HG03045 (cell line): ENCODE data around the gene FXYD4.
A peak's percentile ranks its signal among the peaks of the same experiment; 100 is the strongest.

Experiments
- ATAC-seq: cut with Tn5 transposase; IDR thresholded peaks from one replicate; pipeline ENCODE4 v1.9.1; 2021; ENCODE audit warnings: mild to moderate bottlenecking, moderate library complexity; ENCODE audit not compliant: unreplicated experiment

Gene FXYD4

DNA sequence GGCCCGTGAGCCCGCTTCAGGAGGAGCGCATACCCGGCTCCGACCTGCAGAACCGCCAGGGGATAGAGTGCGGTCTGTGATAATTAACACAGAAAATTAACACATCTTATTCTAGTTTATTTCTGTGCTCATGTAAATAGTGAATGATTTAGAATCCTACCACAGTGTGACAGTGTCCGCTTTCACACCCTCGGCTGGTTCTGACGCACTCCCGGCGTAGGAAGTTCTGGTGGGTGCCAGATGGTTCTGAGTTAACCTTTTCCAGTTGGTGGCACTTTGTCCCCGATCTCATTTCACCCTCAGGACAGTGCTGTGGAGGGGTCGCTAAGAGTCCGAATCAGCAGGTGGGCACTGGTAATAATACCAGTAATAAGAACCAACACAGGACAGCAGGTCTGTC, 28.3 kb upstream of the FXYD4 start:
- no peak for ATAC-seq

GRCh38 chr10:43344051-43344450, 27.4 kb upstream of the FXYD4 start:
- ATAC-seq, result no peak

DNA sequence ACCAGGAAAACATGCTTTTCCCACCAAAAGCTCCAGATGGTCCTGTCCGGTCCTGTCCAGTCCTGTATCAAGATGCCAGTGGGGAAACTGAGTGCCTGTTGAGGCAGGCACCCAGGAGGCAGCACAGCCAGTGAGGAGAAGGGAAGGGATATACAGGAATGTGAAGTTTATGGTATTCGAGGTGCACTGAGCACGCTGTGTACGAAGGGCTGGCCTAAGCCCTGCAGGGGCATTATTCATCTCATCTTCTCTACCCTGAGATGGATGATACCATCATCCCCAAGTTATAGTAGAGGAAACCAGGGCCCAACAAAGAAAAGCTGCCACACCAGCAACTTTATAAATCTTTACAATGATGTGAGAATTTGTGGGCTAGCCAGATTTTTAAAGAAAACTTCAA, 23.4 kb upstream of the FXYD4 start:
- no peak for ATAC-seq

DNA sequence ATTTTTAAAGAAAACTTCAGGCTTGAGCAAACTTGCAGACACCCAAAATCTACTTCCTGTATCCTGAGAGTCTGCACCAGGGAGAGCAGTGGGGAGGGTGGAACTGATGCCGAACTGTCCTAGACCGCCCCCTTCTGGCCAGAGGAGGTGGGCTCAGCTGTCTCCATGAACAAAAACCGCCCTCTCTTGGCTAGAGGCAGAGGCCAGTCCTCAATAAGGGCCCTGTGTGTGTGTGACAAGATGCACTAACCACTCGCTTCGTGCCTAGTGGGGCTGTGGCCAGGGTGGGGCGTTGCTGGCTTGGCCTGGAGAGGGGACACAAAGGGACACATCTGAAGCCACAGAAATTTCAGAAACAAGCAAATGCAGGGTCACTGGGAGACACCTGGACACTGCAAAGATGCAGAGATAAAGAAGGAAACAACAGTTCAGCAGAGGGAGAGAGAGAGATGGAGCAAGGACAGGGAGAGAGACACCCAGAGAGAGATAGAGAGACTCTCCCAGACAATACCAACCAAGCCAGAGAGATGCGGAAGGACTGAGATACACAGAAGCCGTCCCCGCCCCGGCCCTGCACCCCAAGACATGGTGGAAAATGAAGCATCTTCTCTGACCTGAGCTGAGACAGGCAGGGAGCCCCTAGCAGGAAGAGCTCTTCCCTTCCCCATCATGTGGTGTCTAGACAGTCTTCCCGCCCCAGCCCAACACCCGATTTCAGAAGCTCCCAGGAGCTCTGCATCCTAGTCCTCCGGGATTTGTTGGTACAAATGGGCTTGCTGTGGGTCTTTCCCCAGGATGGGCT, 22.7 kb upstream of the FXYD4 start:
- ATAC-seq, result peak; percentile 98

GRCh38 chr10:43350156-43350555, 21.3 kb upstream of the FXYD4 start:
- ATAC-seq, result no peak

DNA sequence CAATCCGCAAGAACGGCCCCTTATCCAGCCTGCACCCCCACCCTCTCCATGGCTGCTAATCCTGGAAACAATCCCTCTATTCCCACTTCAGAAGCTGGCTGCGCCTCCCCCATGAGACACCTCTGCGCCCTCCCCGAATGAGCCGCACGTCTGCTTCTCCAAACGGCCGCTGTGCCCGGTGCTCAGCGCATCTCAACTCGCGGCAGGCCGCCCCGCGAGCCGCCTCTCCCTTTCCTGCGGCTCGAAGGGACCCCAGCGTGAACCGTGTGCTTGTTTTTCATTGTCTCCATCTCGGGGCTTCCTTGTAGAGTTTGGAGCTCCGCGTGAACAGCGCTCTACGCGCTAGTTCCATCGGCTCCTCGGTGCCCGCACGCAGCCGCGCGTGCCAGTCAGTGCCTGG, 20.8 kb upstream of the FXYD4 start:
- ATAC-seq, result no peak

DNA sequence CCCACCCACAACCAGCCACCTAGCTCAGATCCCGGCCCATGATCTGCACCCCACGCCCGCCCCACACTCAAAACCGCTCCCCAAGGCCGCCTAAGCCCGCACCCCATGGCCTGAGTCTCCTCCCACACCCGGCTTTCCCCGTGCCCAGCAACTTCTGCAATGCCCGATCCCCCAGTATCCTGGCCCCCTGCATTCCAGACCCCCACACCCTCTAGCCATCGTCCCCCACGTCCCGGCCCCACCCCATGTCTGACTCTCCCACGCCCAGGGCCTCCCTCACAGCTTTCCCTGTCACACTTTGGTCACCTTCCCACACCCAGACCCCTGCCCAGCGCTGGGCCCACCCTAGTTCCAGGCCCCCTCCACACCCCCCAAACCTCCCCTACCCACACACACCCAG, 20.1 kb upstream of the FXYD4 start:
- no peak for ATAC-seq

GRCh38 chr10:43352951-43353350, 18.5 kb upstream of the FXYD4 start:
- ATAC-seq, result no peak

DNA sequence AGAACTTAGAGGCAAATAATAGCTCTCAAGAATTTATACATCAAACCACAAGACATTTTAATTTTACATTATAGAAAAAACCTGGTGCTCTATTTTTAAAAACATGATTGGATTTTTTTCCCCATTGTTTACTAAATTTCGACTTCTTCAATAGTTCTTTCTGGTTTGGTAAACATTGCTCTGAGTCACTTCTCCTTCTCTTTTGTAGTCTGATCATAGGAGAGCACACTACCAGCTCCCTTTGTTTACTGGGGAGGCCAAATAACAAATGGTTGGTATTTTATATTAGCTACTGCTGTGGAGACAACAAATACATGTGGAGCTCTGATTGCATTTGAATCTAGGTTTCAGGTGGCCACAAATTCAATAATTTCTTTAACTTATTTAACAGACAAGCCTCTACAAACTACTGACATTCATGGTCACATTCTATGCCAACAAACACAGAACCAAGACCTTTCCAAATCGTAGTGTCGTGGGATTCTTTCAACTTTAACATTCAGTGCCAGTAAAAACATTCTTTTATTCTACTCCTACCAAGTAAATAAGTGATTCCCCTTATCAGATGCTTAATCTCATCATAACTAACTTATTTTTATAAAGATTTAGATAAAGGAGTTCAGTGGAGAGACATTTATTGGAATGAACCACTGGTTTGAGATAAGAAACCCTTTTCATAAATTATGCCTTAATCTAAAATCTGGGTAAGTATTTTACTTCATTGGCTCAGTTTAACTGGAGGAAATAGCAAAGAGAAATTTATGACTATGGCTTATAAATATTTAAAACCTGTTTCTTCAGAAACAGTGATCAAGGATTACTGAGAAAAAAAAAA, 17.7 kb upstream of the FXYD4 start:
- ATAC-seq, result no peak

DNA sequence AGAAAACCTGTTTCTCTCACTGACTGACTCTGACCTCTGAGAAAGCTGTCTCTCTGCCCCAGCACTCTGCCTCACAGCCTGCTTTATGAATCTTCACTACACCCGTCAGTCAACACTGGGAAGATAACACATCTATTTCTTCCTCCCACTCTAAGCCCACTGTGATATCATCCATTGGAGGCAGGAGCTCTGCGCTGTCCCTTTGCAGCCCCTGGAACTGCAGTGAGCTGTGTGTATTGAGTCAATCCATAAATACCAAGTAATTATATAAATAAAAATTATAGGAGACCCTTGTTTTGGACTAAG, 17.2 kb upstream of the FXYD4 start:
- ATAC-seq, result no peak

- no peak for ATAC-seq
Measured at GRCh38 chr10:43354879-43355380, 16.5 kb upstream of the FXYD4 start.

- ATAC-seq, result no peak
Measured at GRCh38 chr10:43355749-43356371, 15.6 kb upstream of the FXYD4 start.

GRCh38 chr10:43360086-43360485, 11.3 kb upstream of the FXYD4 start:
- no peak for ATAC-seq

DNA sequence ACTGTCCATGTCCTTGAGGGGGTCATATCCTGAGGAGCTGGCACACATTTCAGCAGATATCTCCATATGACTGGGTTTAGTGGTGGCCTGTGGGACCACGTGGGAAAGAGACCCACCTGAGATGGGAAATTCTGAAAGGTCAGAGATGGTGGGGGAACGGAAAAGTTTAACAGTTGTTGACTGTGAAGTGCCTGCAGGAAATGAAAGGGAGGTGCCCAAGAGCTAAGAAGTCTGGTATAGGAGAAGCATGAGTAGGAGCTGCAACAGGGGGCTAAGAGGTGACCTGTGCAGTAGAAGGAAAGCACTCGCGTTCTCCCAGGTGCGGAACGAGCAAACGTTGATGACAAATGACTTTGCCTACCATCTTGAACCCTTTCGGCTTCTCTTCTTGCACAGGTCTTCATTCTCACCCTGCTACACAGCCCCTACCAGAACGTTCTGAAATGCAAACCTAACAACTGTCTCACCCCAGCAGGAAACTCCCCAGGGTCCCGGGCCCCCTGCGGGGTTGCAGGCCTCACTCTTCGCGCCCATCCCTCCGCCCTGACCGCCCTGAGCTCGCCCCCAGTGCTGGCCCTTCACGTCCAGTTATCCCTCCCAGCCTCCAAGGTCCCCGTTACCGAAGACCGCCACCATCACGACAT, 9.8 kb upstream of the FXYD4 start:
- no peak for ATAC-seq

DNA sequence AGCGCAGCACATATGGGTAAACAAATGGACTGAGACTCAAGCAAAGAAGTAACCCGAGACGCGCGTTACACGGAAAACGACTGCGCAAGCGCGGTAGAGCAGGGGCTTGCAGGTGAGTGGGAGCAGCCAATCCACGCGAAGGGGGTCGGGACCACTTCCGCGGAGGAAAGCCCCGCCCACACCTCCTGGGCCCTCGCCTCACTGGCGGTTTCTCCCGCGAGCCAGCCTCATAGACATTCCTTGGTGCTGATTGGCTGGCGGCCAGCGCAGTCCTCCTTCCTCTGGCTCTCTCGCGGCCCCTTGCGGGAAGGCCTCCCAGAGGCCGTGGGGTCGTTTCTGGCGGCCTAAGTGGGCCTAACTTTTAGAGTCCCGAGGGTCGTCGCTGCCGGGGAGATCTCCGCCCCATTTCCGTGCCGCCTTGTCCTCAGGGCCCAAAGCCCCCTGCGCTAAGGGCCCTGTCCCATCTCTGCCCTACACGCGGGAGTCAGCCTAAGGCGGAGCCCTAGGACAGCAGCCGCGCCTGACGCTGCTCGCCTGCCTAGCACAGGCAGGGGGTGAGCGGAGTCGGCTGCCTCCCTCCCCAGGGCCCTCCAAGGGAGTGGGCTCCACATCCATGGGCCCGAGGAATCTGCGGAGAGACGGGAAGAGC, 9.1 kb upstream of the FXYD4 start:
- ATAC-seq, result peak; percentile 98

DNA sequence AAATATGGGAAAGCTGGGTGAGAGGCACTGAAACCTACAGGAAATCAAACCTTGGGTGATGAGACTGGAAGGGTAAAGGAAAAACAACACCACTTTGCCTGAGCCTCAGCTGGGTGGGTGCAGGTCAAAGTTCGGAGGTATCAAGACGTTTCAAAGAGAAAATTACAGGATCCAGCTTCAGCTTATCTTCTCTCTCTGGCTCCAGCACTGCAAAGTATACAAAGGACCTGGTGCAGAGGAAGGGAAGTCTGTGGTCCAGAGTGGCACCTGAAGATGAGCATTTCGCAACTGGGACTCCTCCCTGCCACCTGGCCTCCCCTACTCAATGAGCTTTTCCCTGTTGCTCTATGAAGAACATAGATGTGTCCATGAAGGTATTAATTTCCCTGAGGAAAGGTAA, 6.4 kb upstream of the FXYD4 start:
- ATAC-seq, result no peak

DNA sequence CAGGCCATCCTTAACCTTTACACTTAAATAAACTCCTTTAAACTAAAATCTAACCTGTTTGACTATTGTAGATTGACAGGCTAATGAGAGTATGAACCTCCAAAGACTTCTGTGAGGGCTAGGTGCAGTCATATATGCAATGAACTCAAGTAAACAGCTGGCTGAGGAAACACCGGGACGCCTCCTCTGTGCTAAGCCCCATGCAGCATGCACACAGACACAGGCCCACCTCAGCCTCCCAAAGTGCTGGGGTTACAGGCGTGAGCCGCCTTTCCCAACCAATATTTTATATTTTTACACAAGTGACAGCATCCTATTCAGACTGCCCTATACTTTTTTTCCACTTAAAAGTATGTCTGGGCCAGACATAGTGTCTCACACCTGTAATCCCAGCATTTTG, 1.5 kb upstream of the FXYD4 start:
- ATAC-seq, result no peak

DNA sequence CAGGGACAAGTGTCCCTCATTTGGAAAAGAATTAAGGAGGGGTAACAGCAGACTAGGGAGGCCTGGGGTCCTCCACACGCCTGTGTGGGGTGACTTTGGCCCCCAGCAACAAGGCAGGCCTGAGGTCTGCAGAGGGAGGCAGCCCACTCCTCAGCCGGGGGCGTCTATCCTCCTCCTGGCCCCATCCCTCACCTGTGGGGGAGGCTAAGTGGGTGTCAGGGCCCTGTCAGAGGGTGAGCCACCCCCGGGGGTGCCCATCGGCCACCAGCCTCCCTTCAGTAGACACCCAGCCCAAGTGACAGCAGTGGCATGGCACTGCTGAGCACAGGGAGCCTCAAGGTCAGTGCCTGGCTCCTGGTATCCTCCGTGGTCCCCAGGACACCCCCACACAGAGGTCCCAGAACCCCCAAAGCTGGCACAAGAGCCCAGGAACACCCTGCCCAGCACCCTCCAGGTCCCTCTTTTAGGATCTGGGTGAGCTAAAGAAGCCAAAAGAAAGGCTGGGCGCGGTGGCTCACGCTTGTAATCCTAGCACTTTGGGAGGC, 693 bp upstream of the FXYD4 start:
- no peak for ATAC-seq

DNA sequence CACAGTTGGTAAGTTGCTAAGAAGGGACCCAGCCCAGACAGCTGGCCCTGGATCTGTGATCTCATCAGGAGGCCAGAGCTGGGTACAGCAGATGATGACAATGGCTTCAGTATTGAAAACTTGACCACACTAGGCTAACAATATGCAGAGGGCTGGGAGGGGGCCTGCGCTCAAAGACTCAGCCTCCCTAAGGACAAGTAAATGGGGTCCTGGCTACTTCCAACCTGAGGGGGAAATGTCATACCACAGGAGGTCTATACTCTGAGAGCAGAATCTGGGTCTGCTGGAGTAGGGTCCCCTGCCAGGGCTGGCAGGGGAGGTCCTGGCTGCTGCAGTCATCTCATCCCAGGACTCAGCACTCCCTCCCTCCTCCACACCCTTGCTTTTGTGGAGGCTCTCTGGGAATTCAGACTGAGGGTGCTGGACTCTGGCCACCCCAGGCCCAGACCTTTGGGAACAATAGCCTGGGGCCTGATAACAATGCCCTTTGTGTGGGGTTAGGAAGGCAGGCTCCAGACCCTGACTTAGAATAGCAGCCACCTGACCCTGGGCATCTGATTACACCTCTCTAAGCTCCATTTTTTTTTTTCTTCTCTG, 1.4 kb downstream of the FXYD4 start:
- ATAC-seq, result no peak

- ATAC-seq, result no peak
Measured at GRCh38 chr10:43373461-43373860, 2.0 kb downstream of the FXYD4 start.
